Activated naive CD8-positive, alpha-beta T cell treated with anti-CD3 and anti-CD28 coated beads, Interleukin-2, amount 50 U/mL, for 16 hours (primary cell): ENCODE measurements around the gene DIP2C.

Experiments
- DNase-seq: peaks from one replicate; pipeline ENCODE4 v3.0.0-alpha.2; 2020; ENCODE audit warnings: low read depth, low spot score

DIP2C gene

GRCh38 chr10:575402-576129 lies 113.9 kb downstream of the DIP2C start:
- no peak for DNase-seq

- DNase-seq = no peak
Observed at GRCh38 chr10:572696-573095, 116.8 kb downstream of the DIP2C start.

- no peak for DNase-seq
Observed at GRCh38 chr10:571688-572451, 117.6 kb downstream of the DIP2C start.

- DNase-seq = no peak
Observed at GRCh38 chr10:571166-571565, 118.3 kb downstream of the DIP2C start.

GRCh38 chr10:570628-571163 lies 118.8 kb downstream of the DIP2C start:
- DNase-seq = no peak

GRCh38 chr10:569961-570627 lies 119.4 kb downstream of the DIP2C start:
- DNase-seq = no peak

GRCh38 chr10:568848-569247 lies 120.6 kb downstream of the DIP2C start:
- no peak for DNase-seq

- DNase-seq = no peak
Observed at GRCh38 chr10:567869-568268, 121.6 kb downstream of the DIP2C start.

GRCh38 chr10:566241-566885 lies 123.1 kb downstream of the DIP2C start:
- no peak for DNase-seq

- no peak for DNase-seq
Observed at GRCh38 chr10:565676-566075, 123.8 kb downstream of the DIP2C start.

- no peak for DNase-seq
Observed at GRCh38 chr10:565146-565545, 124.3 kb downstream of the DIP2C start.

GRCh38 chr10:563827-564226 lies 125.6 kb downstream of the DIP2C start:
- DNase-seq = no peak

GRCh38 chr10:562142-562541 lies 127.3 kb downstream of the DIP2C start:
- no peak for DNase-seq

GRCh38 chr10:561721-562120 lies 127.7 kb downstream of the DIP2C start:
- DNase-seq = no peak

- no peak for DNase-seq
Observed at GRCh38 chr10:560314-560992, 129.0 kb downstream of the DIP2C start.

- no peak for DNase-seq
Observed at GRCh38 chr10:559767-560047, 129.8 kb downstream of the DIP2C start.

GRCh38 chr10:558891-559766 lies 130.3 kb downstream of the DIP2C start:
- no peak for DNase-seq

- DNase-seq = no peak
Observed at GRCh38 chr10:558364-558763, 131.1 kb downstream of the DIP2C start.

GRCh38 chr10:557792-558328 lies 131.6 kb downstream of the DIP2C start:
- no peak for DNase-seq

- DNase-seq = no peak
Observed at GRCh38 chr10:556971-557637, 132.4 kb downstream of the DIP2C start.
